ENCODE measurements around the gene EPB41L3.
"Not testable (repeated sequence)": the region's sequence is repeated elsewhere in the genome, so short reads cannot be mapped to it uniquely, and the experiment has no call there.

EPB41L3 gene

DNA sequence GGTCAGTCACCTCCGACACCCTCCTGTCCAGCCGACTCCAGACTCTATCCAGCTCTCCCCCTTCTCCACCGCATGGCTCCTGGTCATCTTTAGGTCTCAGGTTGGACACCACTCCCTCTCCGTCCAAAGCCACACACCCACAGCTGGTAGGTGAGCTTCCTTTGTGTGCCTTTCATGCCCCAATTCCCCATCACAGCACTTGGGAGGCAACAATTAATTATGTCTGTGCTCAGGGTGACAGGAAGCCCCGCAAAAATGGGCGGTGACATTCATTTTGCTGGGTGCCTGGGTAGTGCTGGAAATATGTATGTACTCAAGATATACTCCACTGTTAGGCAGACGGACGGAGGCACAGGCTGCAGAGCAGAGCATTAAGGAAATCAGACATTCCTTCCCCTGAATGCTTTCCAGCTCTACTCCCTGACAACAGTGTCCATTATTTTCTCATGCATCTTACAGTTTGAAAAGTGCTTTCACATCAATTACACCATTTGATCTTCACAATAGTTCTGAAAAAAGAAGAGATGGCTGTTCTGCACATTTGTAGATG, 13.1 kb downstream of the EPB41L3 start:
- no peak for DNase-seq (ENCODE audit: low spot score)

- no peak for DNase-seq (ENCODE audit: low spot score)
These were observed 14.3 kb downstream of the EPB41L3 start for GRCh38 chr18:5529471-5529870.

GRCh38 chr18:5527603-5528002, 16.2 kb downstream of the EPB41L3 start:
- peak; percentile 76 for DNase-seq (ENCODE audit: low spot score)

- DNase-seq (ENCODE audit: low spot score), result no peak
These were observed 19.1 kb downstream of the EPB41L3 start for GRCh38 chr18:5524660-5525059.

GRCh38 chr18:5521000-5521399, 22.8 kb downstream of the EPB41L3 start:
- no peak for DNase-seq (ENCODE audit: low spot score)

DNA sequence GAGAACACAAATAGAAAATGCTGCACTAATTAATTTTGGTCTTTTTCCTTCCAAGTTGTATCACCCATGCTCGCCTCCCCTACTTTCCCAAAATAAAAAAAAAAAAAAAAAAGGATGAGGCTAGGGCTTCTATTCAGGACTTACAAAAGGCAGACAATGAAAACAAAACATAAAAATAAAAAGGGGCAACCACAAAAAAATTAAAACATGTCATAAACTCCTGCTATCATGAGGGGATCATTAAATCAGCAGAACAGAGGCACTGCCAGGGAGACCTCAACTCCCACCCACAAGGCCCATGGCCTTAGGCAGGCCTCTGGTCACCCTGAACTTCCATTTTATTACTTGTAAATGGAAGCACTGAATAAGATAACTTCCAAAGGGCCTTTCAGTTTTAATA, 23.3 kb downstream of the EPB41L3 start:
- no peak for DNase-seq (ENCODE audit: low spot score)

- peak; percentile 17 for DNase-seq (ENCODE audit: low spot score)
These were observed 24.1 kb downstream of the EPB41L3 start for GRCh38 chr18:5519448-5520298.

- no peak for DNase-seq (ENCODE audit: low spot score)
These were observed 24.9 kb downstream of the EPB41L3 start for GRCh38 chr18:5518899-5519371.

GRCh38 chr18:5518179-5518770, 25.5 kb downstream of the EPB41L3 start:
- no peak for DNase-seq (ENCODE audit: low spot score)

DNA sequence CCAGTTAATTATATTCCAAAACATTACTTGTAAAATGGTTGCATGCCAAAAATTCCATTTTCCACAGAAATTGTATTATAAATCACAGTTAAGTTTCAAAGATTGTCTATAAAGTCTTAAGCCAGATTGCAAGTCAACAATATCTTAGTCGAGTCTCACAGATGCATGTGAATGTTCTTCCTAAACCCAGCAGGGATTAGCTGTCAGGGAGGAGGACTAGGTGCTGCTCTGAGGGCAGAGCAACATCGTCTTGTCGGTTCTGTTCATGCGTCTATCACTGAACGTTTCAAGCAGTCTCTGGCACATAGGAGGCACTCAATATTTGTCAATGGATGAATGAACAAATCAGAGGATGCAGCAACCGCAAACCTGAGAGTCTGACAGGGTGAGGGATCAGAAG, 27.0 kb downstream of the EPB41L3 start:
- DNase-seq (ENCODE audit: low spot score), result no peak

- no peak for DNase-seq (ENCODE audit: low spot score)
These were observed 28.6 kb downstream of the EPB41L3 start for GRCh38 chr18:5515011-5515784.

GRCh38 chr18:5513947-5514346, 29.9 kb downstream of the EPB41L3 start:
- DNase-seq (ENCODE audit: low spot score), result no peak

GRCh38 chr18:5512176-5512575, 31.6 kb downstream of the EPB41L3 start:
- no peak for DNase-seq (ENCODE audit: low spot score)

- DNase-seq (ENCODE audit: low spot score), result not testable (repeated sequence)
These were observed 32.3 kb downstream of the EPB41L3 start for GRCh38 chr18:5511541-5511940.

- DNase-seq (ENCODE audit: low spot score), result peak; percentile 7
These were observed 33.5 kb downstream of the EPB41L3 start for GRCh38 chr18:5510135-5510846.

GRCh38 chr18:5508821-5509220, 35.0 kb downstream of the EPB41L3 start:
- DNase-seq (ENCODE audit: low spot score), result no peak

GRCh38 chr18:5507756-5508155, 36.0 kb downstream of the EPB41L3 start:
- DNase-seq (ENCODE audit: low spot score), result no peak

DNA sequence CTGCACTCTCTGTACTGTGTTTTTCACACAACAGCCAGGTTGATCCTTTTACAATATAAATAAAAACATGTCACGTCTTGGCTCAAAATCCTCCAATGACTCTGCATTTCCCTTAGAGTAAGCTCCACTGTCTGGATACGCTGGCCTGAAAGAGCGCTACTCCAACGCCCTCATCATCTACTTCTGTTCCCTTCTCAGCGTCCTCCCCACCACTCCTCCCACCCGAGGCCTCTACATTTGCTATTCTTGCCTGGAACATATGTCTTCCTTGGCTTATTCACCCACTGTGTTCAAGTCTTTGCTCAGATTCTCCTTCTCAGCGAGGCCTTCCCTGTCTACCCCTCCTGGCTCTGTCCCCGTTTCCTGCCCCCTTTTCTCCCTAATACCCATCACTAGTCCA, 37.6 kb downstream of the EPB41L3 start:
- no peak for DNase-seq (ENCODE audit: low spot score)

DNA sequence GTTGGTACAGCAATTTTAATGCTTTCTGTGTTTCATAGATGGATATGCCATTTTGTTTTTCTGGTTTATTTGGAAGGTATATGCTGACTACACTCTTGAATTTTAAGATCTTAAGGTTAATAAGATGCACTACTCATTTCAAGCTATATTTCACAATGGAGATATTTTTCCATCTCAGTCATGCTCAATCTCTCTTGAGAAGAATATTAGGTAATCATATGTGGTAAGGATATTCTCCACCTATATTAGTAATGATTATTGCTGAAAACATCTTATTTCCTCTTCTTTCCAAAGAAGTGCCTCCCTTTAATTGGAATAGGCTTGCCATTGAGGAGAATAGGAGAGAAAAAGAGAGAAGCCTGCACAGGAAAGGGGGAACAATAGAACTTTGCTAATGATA, 40.1 kb downstream of the EPB41L3 start:
- no peak for DNase-seq (ENCODE audit: low spot score)

DNA sequence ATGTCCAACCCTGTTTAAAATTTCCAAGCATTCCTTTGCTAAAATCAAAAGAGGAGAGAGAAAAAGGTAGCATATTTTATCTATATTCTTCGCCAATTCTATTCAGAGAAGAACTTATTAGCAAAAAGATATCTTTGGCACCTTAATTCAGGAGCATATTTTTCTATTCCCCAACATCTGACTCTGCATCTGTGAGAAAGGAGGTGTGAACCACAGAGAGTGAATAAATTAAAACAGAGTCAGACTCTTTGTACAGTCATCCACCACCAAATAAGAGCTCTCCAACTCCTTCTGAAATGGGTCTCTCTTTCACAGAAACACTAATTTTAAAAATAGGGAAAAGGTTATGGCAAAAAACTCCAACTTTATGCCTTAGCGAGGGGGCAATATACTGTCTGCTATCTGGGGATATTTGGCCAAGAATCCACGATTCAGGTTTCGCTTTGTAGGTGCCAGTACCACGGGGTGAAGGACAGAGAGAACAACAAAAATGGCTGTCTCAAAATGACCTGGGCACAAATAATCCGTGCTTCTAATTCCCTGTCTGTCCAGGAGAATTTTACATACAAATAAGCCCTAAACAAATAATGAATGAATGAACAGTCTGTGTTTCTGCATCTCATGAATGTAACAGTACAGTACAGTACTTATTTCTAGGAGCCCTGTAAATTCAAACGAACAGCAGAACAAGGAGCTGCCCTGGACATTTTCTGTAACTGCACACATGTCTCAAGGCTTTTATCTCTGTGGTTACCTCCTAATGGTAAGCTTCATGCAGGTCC, 43.4 kb downstream of the EPB41L3 start:
- DNase-seq (ENCODE audit: low spot score), result no peak

- no peak for DNase-seq (ENCODE audit: low spot score)
These were observed 45.3 kb downstream of the EPB41L3 start for GRCh38 chr18:5498452-5498851.
